ENCODE results near the gene LENG1. TPM values are rescaled to one million over a fixed set of nuclear protein-coding genes. Genes with fewer than 3 reads are reported as not detected.

Gene LENG1
- total and polyA plus RNA-seq, 9 of the 15 experiments (the other 6 are each of a cell fraction or from before 2014, with no cell fraction given): 0.30 to 10.5 (median 4.7) TPM

DNA sequence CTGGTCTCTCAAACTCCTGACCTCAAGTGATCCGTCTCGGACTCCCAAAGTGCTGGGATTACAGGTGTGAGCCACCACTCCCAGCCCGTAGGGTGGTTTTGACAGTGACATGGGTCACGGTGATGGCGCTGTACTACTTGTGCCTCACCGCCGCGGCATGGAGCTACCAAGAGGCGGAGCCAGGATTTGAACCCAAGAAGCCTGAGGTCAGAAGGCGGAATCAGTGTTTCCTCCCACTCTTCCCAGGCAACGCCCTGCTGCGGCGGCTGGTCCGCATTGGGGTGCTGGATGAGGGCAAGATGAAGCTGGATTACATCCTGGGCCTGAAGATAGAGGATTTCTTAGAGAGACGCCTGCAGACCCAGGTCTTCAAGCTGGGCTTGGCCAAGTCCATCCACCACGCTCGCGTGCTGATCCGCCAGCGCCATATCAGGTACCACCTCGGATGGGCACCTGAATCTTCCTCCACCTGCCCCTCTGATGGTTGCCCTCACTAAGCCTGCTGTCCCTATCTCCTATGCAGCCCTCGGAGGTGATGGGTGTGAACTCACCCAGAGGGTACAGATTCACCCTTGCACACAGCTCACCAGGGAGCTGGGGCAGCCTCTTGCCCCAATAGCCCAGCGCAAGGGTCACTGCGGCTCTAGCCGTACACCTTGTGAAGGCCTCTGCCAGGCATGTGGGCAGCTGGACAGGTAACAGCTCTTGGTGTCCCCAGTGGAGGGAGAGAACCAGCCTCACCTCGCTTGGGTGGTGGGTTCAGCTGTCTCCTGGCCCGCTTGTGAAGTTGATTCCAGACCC lies 46.7 kb upstream of the LENG1 start (continued):
- TF ChIP-seq, protein P1, sequence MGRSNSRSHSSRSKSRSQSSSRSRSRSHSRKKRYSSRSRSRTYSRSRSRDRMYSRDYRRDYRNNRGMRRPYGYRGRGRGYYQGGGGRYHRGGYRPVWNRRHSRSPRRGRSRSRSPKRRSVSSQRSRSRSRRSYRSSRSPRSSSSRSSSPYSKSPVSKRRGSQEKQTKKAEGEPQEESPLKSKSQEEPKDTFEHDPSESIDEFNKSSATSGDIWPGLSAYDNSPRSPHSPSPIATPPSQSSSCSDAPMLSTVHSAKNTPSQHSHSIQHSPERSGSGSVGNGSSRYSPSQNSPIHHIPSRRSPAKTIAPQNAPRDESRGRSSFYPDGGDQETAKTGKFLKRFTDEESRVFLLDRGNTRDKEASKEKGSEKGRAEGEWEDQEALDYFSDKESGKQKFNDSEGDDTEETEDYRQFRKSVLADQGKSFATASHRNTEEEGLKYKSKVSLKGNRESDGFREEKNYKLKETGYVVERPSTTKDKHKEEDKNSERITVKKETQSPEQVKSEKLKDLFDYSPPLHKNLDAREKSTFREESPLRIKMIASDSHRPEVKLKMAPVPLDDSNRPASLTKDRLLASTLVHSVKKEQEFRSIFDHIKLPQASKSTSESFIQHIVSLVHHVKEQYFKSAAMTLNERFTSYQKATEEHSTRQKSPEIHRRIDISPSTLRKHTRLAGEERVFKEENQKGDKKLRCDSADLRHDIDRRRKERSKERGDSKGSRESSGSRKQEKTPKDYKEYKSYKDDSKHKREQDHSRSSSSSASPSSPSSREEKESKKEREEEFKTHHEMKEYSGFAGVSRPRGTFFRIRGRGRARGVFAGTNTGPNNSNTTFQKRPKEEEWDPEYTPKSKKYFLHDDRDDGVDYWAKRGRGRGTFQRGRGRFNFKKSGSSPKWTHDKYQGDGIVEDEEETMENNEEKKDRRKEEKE (IDR thresholded peaks at IDR 0.05; ENCODE audit: borderline replicate concordance in 1 of 2, control insufficient read depth in 1 of 2, low read depth in 2 of 2, low read length in 1 of 2): no peak
- TF ChIP-seq CHD1 (IDR thresholded peaks at IDR 0.05; ENCODE audit: low read length): no peak
- no peak for TF ChIP-seq POLR2H (tag; IDR thresholded peaks at IDR 0.05; ENCODE audit: low read depth)
- TF ChIP-seq, protein P2, sequence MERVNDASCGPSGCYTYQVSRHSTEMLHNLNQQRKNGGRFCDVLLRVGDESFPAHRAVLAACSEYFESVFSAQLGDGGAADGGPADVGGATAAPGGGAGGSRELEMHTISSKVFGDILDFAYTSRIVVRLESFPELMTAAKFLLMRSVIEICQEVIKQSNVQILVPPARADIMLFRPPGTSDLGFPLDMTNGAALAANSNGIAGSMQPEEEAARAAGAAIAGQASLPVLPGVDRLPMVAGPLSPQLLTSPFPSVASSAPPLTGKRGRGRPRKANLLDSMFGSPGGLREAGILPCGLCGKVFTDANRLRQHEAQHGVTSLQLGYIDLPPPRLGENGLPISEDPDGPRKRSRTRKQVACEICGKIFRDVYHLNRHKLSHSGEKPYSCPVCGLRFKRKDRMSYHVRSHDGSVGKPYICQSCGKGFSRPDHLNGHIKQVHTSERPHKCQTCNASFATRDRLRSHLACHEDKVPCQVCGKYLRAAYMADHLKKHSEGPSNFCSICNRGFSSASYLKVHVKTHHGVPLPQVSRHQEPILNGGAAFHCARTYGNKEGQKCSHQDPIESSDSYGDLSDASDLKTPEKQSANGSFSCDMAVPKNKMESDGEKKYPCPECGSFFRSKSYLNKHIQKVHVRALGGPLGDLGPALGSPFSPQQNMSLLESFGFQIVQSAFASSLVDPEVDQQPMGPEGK (CRISPR knock-in tag; IDR thresholded peaks at IDR 0.05; ENCODE audit: borderline replicate concordance): no peak
- no peak for TF ChIP-seq TEAD2 (tag; IDR thresholded peaks at IDR 0.05)
- no peak for TF ChIP-seq ZNF121 (CRISPR knock-in tag; conservative IDR thresholded peaks at IDR 0.05)
- no peak for TF ChIP-seq CREBBP (IDR thresholded peaks at IDR 0.05; ENCODE audit: low read depth, low read length)
- no peak for TF ChIP-seq ZNF354B (CRISPR knock-in tag; IDR thresholded peaks at IDR 0.05)
- TF ChIP-seq IFI16 (CRISPR knock-in tag; IDR thresholded peaks at IDR 0.05): no peak
- TF ChIP-seq RBFOX2 (IDR thresholded peaks at IDR 0.05; ENCODE audit: low read depth, low read length): peak; percentile 70
- TF ChIP-seq BDP1 (IDR thresholded peaks at IDR 0.05; ENCODE audit: insufficient read depth, insufficient read length): no peak
- no peak for TF ChIP-seq KDM2B (CRISPR knock-in tag; IDR thresholded peaks at IDR 0.05)
- no peak for TF ChIP-seq RAD21 (CRISPR knock-in tag; conservative IDR thresholded peaks at IDR 0.05 in 1 of 2, IDR thresholded peaks at IDR 0.05 in 1 of 2)
- no peak for TF ChIP-seq POU5F1 (IDR thresholded peaks at IDR 0.05; ENCODE audit: borderline replicate concordance, low read depth, low read length, partially characterized antibody)
- no peak for TF ChIP-seq TRIM24 (IDR thresholded peaks at IDR 0.05)
- no peak for TF ChIP-seq RBM25 (IDR thresholded peaks at IDR 0.05; ENCODE audit: low read depth, low read length, severe bottlenecking)
- TF ChIP-seq BRF1 (IDR thresholded peaks at IDR 0.05; ENCODE audit: borderline replicate concordance, extremely low read depth, insufficient read length): no peak
- TF ChIP-seq ZNF551 (CRISPR knock-in tag; IDR thresholded peaks at IDR 0.05): no peak
- TF ChIP-seq ZNF57 (CRISPR knock-in tag; IDR thresholded peaks at IDR 0.05): no peak
- no peak for TF ChIP-seq EGR1 (conservative IDR thresholded peaks at IDR 0.05)
- TF ChIP-seq, protein P3, sequence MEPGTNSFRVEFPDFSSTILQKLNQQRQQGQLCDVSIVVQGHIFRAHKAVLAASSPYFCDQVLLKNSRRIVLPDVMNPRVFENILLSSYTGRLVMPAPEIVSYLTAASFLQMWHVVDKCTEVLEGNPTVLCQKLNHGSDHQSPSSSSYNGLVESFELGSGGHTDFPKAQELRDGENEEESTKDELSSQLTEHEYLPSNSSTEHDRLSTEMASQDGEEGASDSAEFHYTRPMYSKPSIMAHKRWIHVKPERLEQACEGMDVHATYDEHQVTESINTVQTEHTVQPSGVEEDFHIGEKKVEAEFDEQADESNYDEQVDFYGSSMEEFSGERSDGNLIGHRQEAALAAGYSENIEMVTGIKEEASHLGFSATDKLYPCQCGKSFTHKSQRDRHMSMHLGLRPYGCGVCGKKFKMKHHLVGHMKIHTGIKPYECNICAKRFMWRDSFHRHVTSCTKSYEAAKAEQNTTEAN (CRISPR knock-in tag; IDR thresholded peaks at IDR 0.05): no peak
- TF ChIP-seq FOXP1 (CRISPR knock-in tag; IDR thresholded peaks at IDR 0.05): no peak
- TF ChIP-seq HMG20A (CRISPR knock-in tag; conservative IDR thresholded peaks at IDR 0.05): no peak

All from K562 (cell line).